Tibial artery (tissue), 4 donors: Measurements from ENCODE around the gene MED25.
A peak's percentile ranks its signal among the peaks of the same experiment; 100 is the strongest.

ENCODE experiments used
- DNase-seq, 2 donors: peaks; one replicate each; pipeline ENCODE4 v3.0.0-alpha.2; 2019
- H3K27ac ChIP-seq, 2 donors: fragments of 200-600 bp; sonication (generic) in 1 of 2; 1 replicate in 1 of 2; 2 replicates in 1 of 2; pipeline ENCODE4 v1.5.1; 2018 to 2019; ENCODE audit warnings: mild to moderate bottlenecking in 1 of 2
- H3K27me3 ChIP-seq, 2 donors: fragments of 200-600 bp; sonication (generic) in 1 of 2; one replicate each; pipeline versions ENCODE4 v1.5.1 to v1.6.0; 2016 to 2019
- H3K36me3 ChIP-seq, 3 donors: fragments of 200-600 bp; sonication (generic) in 2 of 3; one replicate each; pipeline ENCODE4 v1.5.1; 2016 to 2019; ENCODE audit warnings: mild to moderate bottlenecking in 2 of 3
- H3K4me1 ChIP-seq, 4 donors: fragments of 200-600 bp; sonication (generic) in 2 of 4; 1 replicate in 3 of 4; 2 replicates in 1 of 4; pipeline ENCODE4 v1.5.1; 2016 to 2019
- H3K4me3 ChIP-seq, 2 donors: fragments of 200-600 bp; sonication (generic) in 1 of 2; 1 replicate in 1 of 2; 2 replicates in 1 of 2; pipeline ENCODE4 v1.5.1; 2018 to 2019; ENCODE audit warnings: mild to moderate bottlenecking in 2 of 2
- H3K9me3 ChIP-seq, 3 donors: fragments of 200-600 bp; sonication (generic) in 1 of 3; one replicate each; pipeline ENCODE4 v1.5.1; 2016 to 2019
- CTCF ChIP-seq, 2 experiments: fragments of 200-600 bp in 1 of 2; fragments of 450-650 bp in 1 of 2; IDR thresholded peaks; one replicate each; pipeline ENCODE4 v1.5.1; 2017 to 2019; ENCODE audit warnings: antibody characterized with exemption in 2 of 2, mild to moderate bottlenecking in 1 of 2, moderate library complexity in 1 of 2
- intact Hi-C: fragments of 100-400 bp; cut with DNase I; formaldehyde crosslinking; loops from one replicate; pipeline ENCODE4 v1.15.0; 2023; ENCODE audit warnings: low total_unique reads

Gene MED25

GRCh38 chr19:49799271-49799797 lies 18.8 kb upstream of the MED25 start:
- Histone ChIP-seq H3K9me3 (no peaks in the 10 kb centered on the region), H3K27me3 (no peaks in the 10 kb centered on the region), H3K4me1 (peaks cover 0 to 17% (median 9%) of the 10 kb centered on the region in 4 donors), H3K4me3 (no peak overlapping the region), H3K36me3 (peaks cover 51 to 100% (median 77%) of the 10 kb centered on the region in 3 donors), H3K27ac (no peak overlapping the region)
- intact Hi-C loops: no loop called here
- no peak for TF ChIP-seq CTCF (IDR thresholded peaks at IDR 0.05)
- DNase-seq: no peak

GRCh38 chr19:49799798-49800376 lies 18.2 kb upstream of the MED25 start:
- DNase-seq: no peak
- no peak overlapping the region for H3K27ac ChIP-seq
- intact Hi-C loops: no loop called here

GRCh38 chr19:49800771-49801170 lies 17.3 kb upstream of the MED25 start:
- H3K36me3 ChIP-seq: peaks cover 36 to 100% (median 66%) of the 10 kb centered on the region in 3 donors
- H3K9me3 ChIP-seq: no peaks in the 10 kb centered on the region
- no peaks in the 10 kb centered on the region for H3K27me3 ChIP-seq
- H3K4me1 ChIP-seq: peaks cover 0 to 17% (median 9%) of the 10 kb centered on the region in 4 donors
- TF ChIP-seq CTCF (IDR thresholded peaks at IDR 0.05): no peak
- no peak overlapping the region for H3K27ac ChIP-seq
- no peak for DNase-seq
- intact Hi-C loops: no loop called here
- H3K4me3 ChIP-seq: no peak overlapping the region

More at GRCh38 chr19:49799798-49800376, 18.2 kb upstream of the MED25 start:
- no peaks in the 10 kb centered on the region for H3K27me3 ChIP-seq
- no peaks in the 10 kb centered on the region for H3K9me3 ChIP-seq
- H3K4me1 ChIP-seq: peaks cover 0 to 17% (median 9%) of the 10 kb centered on the region in 4 donors
- H3K4me3 ChIP-seq: no peak overlapping the region
- no peak for TF ChIP-seq CTCF (IDR thresholded peaks at IDR 0.05)
- H3K36me3 ChIP-seq: peaks cover 45 to 100% (median 72%) of the 10 kb centered on the region in 3 donors

GRCh38 chr19:49801401-49801888 lies 16.6 kb upstream of the MED25 start:
- peaks cover 29 to 100% (median 65%) of the 10 kb centered on the region in 3 donors for H3K36me3 ChIP-seq
- H3K9me3 ChIP-seq: no peaks in the 10 kb centered on the region
- no peaks in the 10 kb centered on the region for H3K27me3 ChIP-seq
- H3K4me1 ChIP-seq: peaks cover 0 to 17% (median 9%) of the 10 kb centered on the region in 4 donors
- intact Hi-C loops: no loop called here
- no peak overlapping the region for H3K27ac ChIP-seq
- peak overlapping the region in 1 of 2 donors; percentile 47 for H3K4me3 ChIP-seq
- TF ChIP-seq CTCF (IDR thresholded peaks at IDR 0.05): no peak
- no peak for DNase-seq

- peaks cover 0 to 17% (median 9%) of the 10 kb centered on the region in 4 donors for H3K4me1 ChIP-seq
- H3K27ac ChIP-seq: peak overlapping the region; percentile 47 to 57
- peak; percentile 18 to 29 for TF ChIP-seq CTCF (IDR thresholded peaks at IDR 0.05)
- intact Hi-C loops: no loop called here
- H3K27me3 ChIP-seq: no peaks in the 10 kb centered on the region
- H3K36me3 ChIP-seq: peaks cover 24 to 100% (median 61%) of the 10 kb centered on the region in 3 donors
- DNase-seq: peak; percentile 94 to 96
- peak overlapping the region; percentile 24 to 47 for H3K4me3 ChIP-seq
- no peaks in the 10 kb centered on the region for H3K9me3 ChIP-seq
These were observed 16.0 kb upstream of the MED25 start for GRCh38 chr19:49801966-49802661.
